Activated T-cell treated with anti-CD3 and anti-CD28 coated beads for 24 hours (primary cell): ENCODE data around the gene HABP4.

Experiments used
- DNase-seq: peaks from one replicate; pipeline ENCODE4 v3.0.0-alpha.2; 2020; ENCODE audit warnings: low read depth

Gene HABP4, protein sequence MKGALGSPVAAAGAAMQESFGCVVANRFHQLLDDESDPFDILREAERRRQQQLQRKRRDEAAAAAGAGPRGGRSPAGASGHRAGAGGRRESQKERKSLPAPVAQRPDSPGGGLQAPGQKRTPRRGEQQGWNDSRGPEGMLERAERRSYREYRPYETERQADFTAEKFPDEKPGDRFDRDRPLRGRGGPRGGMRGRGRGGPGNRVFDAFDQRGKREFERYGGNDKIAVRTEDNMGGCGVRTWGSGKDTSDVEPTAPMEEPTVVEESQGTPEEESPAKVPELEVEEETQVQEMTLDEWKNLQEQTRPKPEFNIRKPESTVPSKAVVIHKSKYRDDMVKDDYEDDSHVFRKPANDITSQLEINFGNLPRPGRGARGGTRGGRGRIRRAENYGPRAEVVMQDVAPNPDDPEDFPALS

GRCh38 chr9:96449845-96450612, at the start of gene HABP4:
Gene HABP4, plus strand, starts transcription at chr9:96450169. Its CDS starts 111 bp downstream, at chr9:96450280.
- DNase-seq, result peak; percentile 94

DNA sequence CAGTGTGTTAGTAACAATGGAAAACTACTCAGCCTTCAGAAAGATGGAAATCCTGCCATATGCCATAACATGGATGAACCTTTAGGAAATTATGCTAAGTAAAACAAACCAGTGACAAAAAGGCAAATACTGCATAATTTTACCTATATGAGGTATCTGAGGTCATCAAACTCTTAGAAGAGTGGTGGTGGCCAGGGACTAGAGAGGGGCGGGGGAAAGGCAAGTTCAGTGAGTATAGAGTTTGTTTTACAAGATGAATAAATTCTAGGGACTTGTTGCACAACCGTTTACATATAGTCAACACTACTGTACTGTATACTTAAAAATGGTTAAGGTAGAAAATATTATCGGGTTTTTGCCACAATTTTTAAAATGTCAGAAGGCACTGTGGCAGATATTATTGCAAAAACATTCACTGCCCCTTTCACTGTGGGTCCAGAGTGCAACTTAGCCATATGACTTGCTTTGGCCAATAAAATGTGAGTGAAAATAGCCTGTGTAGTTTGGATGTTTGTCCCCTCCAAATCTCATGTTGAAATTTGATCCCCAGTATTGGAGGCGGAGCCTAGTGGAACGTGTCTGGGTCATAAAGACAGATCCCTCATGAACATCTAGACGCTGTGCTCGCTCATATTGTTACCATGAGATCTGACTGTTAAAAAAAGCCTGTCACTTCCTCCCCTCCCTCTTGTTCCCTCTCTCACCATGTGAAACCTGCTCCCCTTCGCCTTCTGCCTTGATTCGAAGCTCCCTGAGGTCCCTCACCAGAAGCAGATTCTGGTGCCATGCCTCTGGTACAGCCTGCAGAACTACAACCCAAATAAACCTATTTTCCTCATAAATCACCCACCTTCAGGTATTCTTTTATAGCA, 41.3 kb upstream of the HABP4 start:
- no peak for DNase-seq

- no peak for DNase-seq
Measured at GRCh38 chr9:96411129-96411838, 38.7 kb upstream of the HABP4 start.

- no peak for DNase-seq
Measured at GRCh38 chr9:96412174-96412913, 37.6 kb upstream of the HABP4 start.

DNA sequence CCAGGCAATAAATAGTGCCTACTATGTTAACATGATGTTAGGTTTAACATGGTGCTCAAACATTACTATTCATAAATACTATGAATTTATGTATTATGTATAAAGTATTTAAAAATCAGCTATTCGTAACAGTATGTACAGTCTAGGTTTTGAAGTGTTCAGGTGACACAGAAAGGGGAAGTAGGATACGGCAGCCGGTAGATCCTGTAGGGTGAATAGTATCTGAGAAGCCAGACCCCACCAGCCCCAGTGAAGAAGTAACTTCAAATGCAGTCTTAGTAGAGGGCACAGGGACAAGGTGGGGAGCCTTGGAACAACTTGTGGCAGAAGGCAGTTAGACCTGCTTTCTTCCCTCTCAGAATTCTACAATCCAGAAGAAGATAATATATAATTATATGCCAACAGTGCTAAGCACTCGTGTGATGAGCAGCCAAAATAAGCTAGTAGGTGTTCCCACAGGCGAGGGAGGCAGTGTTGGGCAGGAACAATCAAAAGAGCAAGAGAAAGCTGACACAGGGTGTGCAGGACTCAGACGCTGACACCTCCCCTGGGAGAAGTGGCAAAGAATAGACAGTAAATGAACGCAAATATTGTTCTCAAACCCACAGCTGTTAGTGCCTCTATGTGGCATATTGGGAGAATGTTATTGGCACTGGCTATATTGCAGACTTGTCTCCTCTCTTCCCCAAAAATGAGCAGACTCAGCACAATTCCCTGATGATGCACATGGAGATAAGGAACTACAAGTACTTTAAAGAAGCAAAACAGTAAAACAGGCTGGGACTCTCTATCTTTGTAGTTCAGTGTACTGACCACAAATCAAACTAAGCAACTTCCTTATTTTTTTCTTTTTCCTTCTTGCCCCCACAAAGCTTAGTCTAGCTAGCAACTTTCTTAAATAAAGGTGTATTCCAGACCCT, 36.4 kb upstream of the HABP4 start:
- no peak for DNase-seq

- peak; percentile 91 for DNase-seq
Measured at GRCh38 chr9:96417051-96417586, 32.9 kb upstream of the HABP4 start.

- no peak for DNase-seq
Measured at GRCh38 chr9:96417661-96418082, 32.3 kb upstream of the HABP4 start.

GRCh38 chr9:96418083-96418919, 31.7 kb upstream of the HABP4 start, which contains the start of gene ZNF367:
Gene ZNF367, minus strand, starts transcription at chr9:96418370. Its CDS starts 338 bp downstream, at chr9:96418032.
- peak; percentile 90 for DNase-seq

DNA sequence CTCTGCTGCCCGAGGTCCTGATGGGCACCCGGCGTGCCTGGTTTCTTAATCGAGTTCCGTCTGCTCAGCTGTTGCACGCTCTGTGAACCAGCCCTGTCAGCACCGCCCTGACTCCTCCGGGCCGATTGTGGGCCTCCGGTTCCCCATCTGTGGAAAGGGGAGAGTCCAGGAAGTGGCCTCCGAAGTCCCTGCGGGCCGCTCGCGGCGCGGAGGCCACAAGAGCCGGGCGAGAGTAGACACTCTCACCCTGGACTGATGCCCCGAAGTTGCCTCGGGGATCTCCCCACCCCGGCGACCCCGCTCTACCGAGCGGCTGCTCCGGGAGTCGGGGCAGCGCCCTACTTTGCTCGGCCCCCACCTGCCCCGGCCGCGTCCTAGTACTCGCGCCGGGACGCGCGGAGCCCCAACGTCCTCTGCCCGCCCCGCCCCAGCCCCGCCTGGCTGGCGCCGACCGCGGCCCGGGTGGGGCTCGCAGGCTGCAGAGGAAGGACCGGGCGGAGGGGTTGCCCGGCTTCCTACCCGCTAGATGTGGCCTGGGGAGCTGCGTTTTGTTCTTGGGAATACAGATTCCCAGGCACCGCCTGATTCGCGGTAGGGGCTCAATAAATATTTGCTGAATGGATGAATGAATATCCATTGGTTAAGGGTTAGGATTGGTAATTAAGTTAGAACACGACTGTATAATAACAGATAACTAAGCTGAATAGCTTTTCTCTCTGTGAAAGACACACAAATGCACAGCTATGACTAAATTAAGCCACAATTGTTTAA, 30.9 kb upstream of the HABP4 start:
- peak; percentile 27 for DNase-seq

DNA sequence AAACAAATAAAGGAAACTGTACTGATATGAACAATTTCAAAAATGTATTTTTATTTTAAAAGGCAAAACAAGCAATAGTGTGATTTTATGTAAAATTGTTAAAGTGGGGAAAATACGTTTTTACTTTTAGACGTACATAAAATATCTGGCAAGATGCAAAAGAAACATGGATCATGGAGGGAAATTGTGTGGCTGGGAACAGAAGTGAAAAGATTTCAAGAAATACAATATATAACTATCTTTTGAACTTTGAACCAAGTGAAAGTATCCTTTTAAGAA, 30.3 kb upstream of the HABP4 start:
- DNase-seq, result no peak

DNA sequence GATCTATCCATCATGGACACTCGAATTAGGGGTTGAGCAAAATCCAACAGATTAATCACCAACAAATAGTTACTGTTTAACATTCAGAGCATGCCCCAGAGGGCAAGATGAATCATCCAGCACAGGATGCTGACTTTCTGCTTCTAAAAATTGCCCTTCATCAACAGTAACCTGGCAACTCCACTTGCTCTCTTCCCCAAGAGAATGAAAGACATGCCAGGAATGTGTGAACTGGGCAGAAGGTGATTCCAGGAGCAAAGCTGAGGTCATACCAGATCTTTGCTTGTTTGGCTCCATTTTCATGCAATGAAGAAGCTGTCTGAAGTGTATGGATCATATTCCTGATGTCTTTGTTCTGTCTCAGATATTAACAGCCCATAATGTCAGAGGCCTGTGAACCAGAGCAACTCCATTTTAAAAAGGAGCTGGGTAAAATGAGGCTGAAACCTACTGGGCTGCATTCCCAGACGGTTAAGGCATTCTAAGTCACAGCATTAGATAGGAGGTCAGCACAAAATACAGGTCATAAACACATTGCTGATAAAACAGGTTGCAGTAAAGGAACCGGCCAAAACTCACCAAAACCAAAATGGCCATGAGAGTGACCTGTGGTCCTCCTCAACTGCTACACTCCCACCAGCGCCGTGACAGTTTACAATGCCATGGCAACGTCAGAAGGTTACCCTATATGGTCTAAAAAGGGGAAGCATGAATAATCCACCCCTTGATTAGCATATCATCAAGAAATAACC, 29.3 kb upstream of the HABP4 start:
- no peak for DNase-seq

GRCh38 chr9:96423322-96423984, 26.5 kb upstream of the HABP4 start:
- DNase-seq, result no peak

- DNase-seq, result no peak
Measured at GRCh38 chr9:96423985-96424336, 26.0 kb upstream of the HABP4 start.

- no peak for DNase-seq
Measured at GRCh38 chr9:96425500-96426169, 24.3 kb upstream of the HABP4 start.

DNA sequence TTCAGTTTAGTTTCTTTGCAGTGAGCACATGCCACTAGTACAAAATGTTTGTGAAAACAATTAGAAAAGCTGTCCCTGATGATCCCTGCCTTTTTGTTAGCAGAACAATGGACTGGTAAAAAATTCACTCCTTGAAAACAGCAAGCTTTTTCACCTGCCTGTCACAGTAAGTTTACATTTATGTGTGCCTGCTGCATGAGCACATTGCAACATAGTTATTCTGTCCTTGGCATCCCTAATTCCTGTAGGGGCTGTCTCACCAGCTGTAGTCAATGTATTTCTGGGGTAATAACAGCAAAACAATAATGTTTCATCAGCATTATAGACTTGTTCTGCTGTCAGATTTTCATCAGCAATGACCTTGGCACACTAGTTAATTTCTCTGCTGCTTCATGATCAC, 20.2 kb upstream of the HABP4 start:
- DNase-seq, result no peak

GRCh38 chr9:96430377-96430776, 19.6 kb upstream of the HABP4 start:
- DNase-seq, result no peak
